ENCODE measurements around the gene GPR62. TPM values are rescaled to one million over a fixed set of nuclear protein-coding genes. Genes with fewer than 3 reads are reported as not detected.

Gene GPR62
- total and polyA plus RNA-seq, 9 of the 15 experiments (the other 6 are each of a cell fraction or from before 2014, with no cell fraction given) = not detected

GRCh38 chr3:51941798-51942602, 13.2 kb upstream of the GPR62 start, which contains the start of the genes PARP3 and RRP9 (continued):
- TF ChIP-seq TCF7 (IDR thresholded peaks at IDR 0.05; ENCODE audit: borderline replicate concordance) = no peak
- peak; percentile 47 for TF ChIP-seq POLR2B (IDR thresholded peaks at IDR 0.05; ENCODE audit: low read depth, partially characterized antibody)
- TF ChIP-seq NR4A1 (CRISPR knock-in tag; IDR thresholded peaks at IDR 0.05) = no peak
- TF ChIP-seq NR4A1 (tag; IDR thresholded peaks at IDR 0.05) = 0 out of 2 replicates have a peak, but pooled peaks have one; percentile 26
- TF ChIP-seq SPI1 (IDR thresholded peaks at IDR 0.05; ENCODE audit: borderline replicate concordance, low read depth, low read length) = no peak
- TF ChIP-seq E2F8 (IDR thresholded peaks at IDR 0.05; ENCODE audit: low read depth, partially characterized antibody) = peak; percentile 34
- TF ChIP-seq BMI1 (IDR thresholded peaks at IDR 0.05; ENCODE audit: low read length) = no peak
- TF ChIP-seq MGA (IDR thresholded peaks at IDR 0.05) = peak; percentile 74
- TF ChIP-seq FOXA3 (CRISPR knock-in tag; conservative IDR thresholded peaks at IDR 0.05 in 1 of 2, IDR thresholded peaks at IDR 0.05 in 1 of 2) = no peak
- TF ChIP-seq RBFOX2 (IDR thresholded peaks at IDR 0.05; ENCODE audit: low read depth, low read length) = peak; percentile 88
- TF ChIP-seq RFX1 (IDR thresholded peaks at IDR 0.05) = no peak; the same call in 1 of the 2 replicates
- TF ChIP-seq HMBOX1 (IDR thresholded peaks at IDR 0.05) = no peak

Measured in K562 (cell line).